Stimulated activated naive CD4-positive, alpha-beta T cell (primary cell): ENCODE measurements around the gene LRRC71.
A peak's percentile ranks its signal among the peaks of the same experiment; 100 is the strongest.

Experiments used
- DNase-seq, 6 experiments: peaks; one replicate each; lab custom pipeline; 2025; lab: John Stamatoyannopoulos, UW

The LRRC71 gene

DNA sequence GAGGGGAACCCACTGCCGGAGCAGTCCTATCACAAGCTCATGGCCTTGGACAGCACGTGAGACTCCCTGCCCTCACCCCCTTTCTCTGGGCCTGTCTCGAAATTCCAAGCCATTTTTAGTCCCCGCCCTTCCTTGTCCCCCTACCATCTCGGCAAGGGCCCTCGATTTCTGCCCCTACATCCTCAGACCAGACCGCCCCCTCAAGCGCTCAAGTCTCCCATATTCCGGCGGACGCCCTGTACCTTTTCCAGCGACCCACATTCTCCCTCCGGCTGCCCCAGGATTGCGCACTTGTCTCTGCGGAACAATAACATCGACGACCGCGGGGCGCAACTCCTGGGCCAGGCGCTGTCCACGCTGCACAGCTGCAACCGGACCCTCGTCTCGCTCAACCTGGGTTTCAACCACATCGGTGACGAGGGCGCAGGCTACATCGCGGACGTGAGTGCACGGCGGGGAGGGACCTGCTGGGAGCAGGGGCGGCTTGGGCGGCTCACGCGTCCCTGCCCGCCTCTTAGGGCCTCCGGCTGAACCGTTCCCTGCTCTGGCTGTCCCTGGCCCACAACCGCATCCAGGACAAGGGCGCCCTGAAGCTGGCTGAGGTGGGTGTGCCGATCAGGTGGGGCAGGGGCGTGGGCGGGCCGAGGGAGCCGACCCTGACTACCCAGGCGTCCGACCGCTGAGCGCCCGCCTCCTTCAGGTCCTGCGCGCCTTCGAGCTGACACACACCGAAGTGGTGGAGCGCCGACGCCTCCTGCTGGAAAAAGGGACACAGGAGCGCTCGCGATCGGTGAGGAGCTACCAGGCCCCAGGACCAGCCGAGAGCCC, 7.0 kb downstream of the LRRC71 start:
- peak; percentile 8 to 65 (median 50) for DNase-seq

DNA sequence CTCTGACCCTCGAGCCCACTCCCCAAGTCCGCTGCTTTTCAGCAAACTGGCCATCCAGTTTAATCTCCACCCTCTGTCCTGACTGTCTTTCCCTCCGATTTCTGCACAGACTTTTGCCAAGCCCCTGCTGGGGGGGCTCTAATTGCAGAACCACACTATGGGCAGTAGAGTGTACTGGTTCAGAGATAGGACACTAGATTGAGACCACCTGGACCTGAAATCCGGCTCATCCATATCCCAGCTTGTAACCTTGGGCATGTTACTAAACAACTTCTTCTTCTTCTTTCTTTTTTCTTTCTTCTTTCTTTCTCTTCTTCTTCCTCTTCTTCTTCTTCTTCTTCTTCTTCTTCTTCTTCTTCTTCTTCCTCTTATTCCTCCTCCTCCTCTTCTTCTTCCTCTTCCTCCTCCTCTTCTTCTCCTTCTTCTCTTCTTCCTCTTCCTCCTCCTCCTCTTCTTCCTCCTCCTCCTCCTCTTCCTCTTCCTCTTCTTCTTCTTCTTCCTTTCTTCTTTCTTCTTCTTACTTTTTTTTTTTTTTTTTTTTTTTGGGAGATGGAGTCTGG, 7.7 kb downstream of the LRRC71 start:
- no peak for DNase-seq

DNA sequence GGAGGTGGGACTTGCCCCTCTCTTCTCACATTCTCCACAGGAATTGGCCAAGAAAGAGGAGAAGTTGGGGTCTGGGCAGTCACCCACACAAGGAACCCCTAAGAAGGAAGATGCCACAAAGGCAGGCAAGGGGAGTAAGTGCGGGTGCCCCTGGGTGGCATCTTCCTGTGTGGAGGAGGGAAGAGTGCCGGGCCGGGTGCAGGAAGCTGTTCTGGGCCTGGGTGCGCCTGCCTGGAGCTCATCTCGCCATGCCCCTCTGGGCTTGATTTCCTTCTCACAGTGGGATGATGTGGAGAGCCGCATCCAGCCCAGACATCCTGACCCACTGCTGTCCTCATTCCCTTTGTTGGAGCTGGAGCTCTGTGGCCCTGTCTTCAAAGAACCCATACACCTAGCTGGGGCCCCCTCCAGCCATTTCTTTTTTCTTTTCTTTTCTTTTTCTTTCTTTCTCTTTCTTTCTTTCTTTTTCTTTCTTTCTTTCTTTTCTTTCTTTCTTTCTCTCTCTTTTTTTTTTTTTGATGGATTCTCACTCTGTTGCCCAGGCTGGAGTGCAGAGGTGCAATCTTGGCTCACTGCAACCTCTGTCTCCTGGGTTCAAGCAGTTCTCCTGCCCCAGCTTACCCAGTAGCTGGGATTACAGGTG, 9.3 kb downstream of the LRRC71 start:
- DNase-seq = no peak

DNA sequence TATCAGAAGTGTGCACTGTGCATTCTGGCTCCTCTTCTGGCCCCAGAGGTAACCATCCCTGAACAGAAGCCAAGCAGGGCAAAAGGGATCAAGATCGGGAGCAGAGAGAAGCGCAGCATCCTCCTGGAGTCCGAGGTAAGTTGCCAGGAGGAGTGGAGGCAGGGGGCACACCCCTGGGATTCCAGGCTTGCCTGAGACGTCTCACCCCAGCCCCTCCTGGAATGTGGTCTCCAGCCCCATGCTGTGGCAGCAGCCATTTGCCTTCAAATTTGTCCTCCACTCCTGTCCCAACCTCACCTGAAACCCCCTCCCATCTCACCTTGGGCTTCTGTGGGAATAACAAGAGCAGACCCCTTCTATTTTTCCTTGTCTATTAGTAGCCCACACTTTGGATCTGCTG, 10.1 kb downstream of the LRRC71 start:
- DNase-seq = no peak

DNA sequence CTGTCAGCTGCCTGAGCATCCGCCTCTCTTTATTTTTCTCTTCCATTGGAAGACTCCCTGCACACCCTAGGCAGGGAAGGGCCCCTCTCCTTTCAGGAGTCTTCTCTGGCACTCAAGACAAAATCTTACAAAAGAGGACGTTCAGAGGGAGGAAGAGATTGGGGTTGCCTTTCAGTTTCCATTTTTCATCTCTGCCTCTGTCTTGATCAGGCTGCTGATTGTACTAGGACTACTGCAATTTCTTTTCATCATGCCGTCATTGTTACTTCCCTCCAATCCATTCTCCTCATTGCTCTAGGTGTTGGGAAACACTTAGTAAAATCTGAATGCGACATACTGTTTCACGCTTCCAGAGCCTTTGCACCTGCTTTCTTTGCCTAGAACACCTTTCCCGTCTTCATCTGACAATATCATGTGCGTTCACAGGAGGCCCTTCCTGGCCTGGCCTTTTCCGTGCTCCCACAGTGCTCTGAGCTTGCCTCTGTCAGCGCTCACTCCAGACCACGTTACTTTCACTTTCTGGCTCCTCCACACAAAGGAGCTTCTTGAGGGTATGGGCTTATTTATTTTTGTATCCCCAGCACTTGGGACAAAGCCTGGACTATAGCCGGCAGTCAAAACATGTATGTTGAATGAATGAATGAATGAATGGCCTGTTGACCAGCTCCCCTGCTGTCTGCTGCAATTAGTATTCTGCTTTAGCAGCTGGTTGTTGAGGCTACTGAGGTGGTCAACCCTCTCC, 10.9 kb downstream of the LRRC71 start:
- no peak for DNase-seq

DNA sequence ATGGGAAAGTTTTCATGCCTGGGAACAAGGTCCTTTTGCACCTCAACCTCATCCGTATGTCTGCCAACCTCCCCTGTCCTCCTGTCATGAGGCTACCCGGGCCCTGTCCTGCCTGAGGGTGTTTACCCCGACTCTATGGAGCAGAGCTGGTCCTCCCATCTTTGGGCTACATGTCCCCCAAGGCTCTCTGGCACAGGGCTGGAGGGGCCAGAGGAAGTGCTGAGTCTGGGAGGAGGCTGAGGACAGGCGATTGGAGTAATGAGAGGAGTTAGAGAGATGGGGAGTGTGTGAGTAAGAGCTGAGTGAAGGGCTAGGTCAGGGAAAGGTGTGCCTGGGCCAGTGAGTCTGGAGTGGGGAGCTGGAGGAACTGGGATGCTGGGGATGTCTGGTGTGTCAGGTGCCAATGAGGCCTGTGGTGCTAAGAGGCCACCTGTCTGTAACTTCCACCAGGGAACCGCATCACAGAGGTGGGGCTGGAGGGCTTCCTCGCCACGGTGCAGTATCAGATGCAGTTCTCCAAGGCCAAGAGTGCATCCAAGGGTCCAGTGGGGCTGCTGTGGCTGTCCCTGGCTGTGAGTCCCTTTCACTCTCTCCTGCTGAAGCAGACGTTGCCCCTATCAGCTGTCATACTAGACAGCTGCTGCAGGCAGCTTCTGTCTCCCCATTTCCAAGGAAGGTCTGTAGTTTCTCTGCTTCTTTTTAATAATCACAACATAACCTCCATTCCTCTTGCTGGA, 11.7 kb downstream of the LRRC71 start:
- DNase-seq = no peak

DNA sequence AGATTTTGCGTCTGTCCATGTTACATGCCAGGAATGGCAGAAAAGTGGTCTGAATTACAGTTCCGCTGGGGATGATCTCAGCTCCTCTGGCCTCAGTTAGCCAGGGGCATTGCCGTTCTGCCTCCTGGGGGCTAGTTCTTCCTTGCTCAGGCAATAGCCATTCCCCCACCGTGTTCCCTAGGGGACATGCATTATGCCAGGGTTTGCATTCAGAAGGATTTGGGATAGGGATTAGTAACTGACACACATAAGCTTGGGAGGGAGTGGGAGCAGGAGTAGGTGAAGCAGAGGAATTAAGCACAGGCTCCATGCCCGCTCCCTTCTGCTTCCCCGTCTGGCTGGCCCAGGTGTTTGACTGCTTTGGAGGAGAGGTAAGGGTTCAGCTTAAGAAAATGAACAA, 12.7 kb downstream of the LRRC71 start:
- DNase-seq = no peak

DNA sequence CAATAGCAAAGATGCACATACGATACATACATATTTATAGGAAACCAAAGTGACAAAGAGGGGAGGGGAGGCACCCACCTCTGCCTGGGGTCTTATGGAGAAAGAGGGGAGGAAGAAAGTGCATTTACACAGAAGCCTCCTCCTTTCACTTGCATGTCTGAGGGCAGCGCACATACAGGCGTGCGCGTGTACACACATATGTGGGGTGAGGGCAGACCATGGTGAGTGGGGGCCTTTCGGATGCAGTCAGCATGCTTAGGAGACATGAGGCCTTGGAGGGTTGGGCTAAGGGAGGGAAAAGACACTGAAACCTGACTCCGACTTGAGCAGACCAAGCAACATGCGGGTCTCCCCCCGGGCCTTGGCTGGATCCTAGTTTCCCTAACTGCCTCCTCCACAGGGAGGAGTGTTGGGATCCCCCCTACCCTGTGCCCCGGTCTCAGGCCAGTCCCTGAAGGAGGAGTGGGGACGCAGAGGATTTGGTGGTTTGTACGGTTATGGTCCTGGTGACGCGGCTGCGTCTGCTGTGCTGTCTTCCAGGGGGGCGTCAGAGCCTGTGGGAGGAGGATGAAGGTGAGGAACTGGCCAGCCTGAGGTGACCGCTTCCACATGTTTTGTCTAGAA, 15.2 kb downstream of the LRRC71 start:
- DNase-seq = no peak

DNA sequence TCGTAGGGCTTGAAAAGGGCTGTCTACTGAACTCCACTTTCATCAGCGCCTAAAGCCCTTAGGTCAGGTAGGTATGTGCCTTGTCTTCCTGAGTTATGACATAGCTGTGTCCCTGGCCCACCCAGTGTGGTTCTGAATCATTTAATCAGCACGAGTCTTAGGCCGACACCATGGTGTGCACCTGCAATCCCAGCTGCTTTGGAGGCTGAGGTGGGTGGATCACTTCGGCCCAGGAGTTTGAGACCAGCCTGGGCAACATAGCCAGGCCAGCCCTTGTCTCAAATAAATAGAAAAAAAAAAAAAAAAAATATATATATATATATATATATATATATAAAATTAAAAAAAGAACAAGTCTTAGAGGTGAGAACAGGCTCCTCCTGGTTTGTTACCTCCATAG, 15.8 kb downstream of the LRRC71 start:
- no peak for DNase-seq

DNA sequence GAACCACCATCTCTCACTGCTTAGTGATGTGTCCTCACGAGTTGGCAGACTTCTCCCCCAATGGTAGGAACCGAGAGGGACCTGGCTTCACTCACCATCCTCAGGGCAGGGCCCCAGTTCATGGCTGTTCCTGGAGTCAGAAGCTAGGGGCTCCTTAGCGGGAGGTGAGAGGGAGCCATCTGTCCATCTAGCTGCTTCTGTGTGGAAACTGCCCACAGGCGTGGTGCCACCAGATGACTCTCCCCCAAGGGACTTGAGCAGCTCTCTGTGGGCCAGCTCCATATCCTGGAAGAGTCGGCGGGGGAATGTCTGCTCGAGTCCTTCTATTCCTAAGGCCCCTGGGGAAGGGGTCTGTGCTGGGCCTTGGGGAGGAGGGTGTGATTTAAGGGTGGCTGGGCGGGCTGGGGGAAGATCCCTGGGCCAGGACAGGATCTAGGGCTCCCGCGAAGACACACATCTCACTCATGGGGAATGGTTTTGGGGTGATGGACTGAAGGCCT, 16.3 kb downstream of the LRRC71 start:
- no peak for DNase-seq

DNA sequence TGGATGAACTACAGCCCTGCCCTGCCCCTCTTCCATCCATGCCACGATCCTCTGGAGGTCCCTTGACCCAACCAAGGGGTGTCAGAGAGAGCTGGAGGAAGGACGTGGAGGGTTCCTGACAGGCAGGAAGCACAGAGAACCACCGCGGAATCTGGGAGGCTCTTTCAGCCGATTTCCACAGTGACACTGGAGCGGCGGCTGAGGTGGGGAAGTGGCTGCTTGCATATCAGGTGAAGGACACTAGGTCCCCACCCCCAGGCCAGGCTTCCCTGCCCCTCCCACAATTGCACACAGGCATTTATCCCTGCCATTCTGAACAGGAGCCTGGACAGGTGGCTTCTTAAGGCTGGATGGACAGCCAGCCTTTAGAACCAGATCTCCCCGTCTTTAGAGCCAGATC, 17.5 kb downstream of the LRRC71 start:
- DNase-seq = no peak

DNA sequence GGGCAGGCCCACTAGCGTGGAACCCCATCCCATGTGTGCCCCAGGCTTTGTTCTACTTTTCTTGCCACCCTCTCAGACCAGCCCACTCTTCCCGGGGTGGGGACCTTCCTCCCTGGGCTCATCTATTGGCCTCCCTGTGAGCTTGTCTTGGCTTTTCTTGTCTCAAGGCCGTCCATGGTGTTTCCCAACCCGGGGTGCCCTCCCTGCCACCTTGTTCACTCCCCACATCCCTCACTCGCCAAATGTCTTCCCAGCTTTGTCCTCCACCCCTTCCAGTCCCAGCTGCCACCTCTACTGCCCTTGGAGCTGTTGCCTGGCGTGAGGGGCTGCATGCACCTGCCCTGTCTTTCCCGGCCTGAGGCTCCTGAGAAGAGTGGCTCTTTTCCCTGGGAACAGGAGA, 18.4 kb downstream of the LRRC71 start:
- DNase-seq = no peak

DNA sequence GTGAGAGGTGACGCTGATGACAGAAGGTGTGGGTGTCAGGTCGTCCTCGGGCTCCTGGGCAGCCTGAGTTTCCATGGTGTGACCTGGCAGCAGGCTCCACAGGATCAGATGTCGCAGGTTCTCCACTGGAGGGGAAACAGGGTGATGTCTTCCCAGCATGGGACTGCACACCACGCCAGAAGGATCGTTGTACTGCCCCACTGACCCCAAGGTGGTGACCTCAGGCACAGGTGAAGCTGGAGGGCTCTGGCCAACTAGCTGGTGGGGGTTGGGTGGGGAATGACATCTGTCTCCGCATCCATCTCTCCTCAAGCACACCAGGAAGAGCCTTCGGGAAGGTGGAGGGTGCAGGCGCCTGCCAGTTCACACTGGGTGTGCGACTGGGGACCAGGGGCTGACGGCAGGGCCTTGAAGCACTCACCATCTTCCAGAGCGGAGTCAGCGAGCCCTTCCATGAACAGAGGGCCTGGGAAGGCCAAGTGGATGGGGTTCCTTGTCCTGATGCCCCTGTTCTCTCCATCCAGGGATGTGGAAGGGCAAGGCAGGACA, 19.4 kb downstream of the LRRC71 start:
- no peak for DNase-seq

DNA sequence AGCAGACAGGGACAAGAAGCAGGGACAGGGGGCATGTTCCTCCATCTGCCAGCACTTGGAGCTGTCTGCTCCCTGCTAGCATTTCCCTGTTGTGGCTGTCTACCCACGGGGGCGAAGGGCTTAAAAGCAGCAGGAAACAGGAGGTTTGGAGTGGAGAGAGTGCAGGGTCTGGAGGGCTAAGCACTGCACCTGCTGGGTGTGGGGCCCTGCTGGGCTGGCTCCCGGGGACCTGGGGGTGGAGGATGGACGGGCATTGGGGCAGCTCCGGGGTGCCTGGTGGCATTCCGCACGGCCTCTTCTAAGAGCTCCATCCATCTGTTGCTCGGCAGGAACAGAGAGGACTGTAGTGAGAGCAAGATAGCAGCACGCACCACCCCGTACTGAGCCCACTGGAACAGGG, 21.2 kb downstream of the LRRC71 start:
- DNase-seq = no peak

DNA sequence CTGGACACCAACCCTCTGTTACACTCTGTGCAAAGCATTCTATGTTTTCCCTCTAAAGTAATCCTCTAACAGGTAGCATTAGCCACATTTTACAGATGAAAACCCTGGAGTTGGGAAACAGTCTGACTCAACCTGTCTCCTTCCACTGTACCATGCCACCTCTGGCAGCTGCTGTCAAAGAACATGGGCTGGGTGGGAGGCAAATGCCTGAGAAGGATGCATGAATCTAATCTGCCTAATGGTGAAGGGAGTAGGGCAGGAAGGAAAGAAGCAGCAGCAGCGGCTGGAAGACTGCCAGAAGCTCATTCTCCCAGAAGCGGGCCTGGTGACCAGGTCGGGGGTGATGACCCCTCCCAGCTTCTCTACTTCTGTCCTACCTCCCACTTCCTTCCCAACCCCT, 21.7 kb downstream of the LRRC71 start:
- DNase-seq = no peak

DNA sequence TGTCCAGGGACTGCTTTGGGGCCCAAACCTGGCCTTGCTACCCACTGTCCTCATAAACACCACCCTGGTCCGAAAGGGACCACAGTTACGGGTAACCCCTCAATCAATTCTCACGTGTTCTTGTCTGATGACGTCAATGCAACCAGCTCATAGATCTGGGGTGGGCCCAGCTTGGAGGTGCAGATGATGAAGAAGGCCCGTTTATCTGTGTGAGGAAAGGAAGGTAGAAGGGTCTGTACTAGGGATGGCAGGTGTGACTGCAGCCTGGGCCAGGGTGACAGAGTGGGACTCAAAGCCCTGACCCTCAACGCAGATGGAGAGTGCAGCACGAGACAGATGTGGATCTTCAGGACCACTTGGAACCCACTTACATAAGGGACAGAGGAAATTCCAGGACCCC, 22.1 kb downstream of the LRRC71 start:
- DNase-seq = no peak

DNA sequence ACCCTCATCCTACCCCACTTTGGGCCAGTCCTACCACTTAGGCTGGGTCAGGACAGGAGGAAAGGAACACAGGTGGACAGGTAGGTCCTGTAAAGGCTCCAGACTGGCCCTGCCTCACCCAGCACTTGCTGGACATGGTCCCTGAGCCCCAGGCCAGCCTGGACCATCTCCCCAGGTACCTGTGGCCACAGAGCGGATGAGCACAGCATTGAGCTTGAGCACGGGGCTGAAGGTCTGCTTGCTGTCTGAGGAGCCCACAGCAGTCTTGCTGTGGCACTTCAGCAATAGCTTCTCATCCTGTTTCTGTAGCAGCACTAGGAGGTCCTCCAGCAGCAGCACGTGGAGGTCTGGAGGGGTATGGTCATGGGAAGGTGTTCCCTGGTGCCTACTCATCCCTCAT, 23.3 kb downstream of the LRRC71 start:
- no peak for DNase-seq

DNA sequence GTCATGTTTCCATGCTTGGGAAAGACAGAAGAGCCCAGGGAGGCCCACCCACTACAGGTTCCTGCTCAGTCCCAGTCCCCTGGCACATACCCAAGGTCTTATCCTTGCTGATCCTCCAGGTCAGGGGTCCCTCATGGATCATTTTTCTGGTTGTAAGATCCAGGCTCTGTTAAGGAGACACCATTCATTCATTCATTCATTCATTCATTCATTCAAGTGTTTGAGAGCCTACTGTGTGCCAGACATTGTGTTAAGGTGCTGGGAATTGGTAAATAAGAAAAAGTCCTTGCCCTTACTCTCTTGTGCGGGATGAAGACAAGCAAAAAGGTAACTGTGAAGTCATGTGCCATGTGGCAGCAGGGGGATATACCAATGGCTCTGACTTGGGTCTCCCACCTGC, 23.8 kb downstream of the LRRC71 start:
- DNase-seq = no peak

DNA sequence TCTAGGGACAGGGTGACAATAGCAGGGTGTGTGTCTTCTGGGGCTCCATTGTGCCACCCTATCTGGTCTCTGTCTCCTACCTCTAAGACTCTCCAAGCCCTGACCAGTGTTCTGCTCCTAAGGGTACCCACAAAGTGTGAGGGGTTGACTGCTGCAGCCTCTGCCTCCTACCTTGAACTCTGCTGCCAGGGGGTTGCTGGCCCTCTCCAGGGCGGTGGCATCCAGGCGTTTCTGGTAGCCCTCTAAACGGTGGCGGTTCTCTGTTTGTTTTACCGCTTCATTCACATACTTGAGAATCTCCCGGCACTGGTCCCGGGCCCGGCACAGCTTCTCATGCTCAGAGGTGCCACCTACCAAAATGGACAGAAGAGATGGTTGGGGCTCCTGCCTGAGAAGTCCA, 24.4 kb downstream of the LRRC71 start:
- DNase-seq = no peak

DNA sequence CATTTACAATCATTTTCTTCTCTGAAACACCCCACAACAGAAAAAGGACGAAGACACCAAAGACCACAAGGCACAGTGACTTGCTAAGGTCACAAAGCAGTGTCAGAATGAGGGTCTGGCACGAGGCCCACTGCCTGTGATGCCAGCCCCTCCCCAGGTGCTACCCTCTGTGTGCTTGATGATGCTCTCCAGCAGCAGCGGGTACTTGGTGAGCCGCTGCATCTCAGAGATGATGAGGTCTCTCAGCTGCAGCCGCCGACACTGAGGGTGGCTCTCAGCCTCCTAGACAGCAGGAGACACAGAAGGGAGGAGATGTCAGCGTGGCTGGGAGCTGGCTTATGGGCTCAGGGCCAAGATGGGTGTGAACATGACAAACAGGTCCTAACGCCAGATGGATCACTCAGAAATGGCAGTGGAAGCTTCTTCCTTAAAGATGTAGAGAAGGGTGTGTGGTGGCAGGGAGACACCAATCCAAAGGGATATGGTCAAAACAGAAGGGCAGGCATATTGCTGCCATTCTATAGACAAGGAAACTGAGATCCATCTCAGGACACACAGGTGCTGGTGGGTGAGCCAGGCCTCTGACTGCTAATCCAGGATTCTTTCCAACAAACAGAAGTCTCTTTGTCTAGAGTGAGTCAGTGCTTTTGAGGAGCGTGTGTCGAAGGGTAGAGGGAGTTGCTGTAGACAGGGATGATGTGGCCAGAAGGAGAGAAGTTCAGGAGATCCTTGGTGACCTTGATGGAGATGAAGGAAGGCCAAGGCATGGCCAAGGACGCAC, 25.6 kb downstream of the LRRC71 start:
- no peak for DNase-seq
